Stimulated activated CD4-positive, alpha-beta T cell treated with anti-CD3 and anti-CD28 coated beads, Interleukin-15, amount 100 ng/mL, for 24 hours (primary cell): ENCODE results near the gene RABIF.

ENCODE experiments used
- DNase-seq: peaks from one replicate; pipeline ENCODE4 v3.0.0-alpha.2; 2020

The RABIF gene

GRCh38 chr1:202871367-202871766 is 17.6 kb downstream of the RABIF start:
- DNase-seq, result no peak

GRCh38 chr1:202862679-202863560 is 26.0 kb downstream of the RABIF start:
- DNase-seq, result no peak

DNA sequence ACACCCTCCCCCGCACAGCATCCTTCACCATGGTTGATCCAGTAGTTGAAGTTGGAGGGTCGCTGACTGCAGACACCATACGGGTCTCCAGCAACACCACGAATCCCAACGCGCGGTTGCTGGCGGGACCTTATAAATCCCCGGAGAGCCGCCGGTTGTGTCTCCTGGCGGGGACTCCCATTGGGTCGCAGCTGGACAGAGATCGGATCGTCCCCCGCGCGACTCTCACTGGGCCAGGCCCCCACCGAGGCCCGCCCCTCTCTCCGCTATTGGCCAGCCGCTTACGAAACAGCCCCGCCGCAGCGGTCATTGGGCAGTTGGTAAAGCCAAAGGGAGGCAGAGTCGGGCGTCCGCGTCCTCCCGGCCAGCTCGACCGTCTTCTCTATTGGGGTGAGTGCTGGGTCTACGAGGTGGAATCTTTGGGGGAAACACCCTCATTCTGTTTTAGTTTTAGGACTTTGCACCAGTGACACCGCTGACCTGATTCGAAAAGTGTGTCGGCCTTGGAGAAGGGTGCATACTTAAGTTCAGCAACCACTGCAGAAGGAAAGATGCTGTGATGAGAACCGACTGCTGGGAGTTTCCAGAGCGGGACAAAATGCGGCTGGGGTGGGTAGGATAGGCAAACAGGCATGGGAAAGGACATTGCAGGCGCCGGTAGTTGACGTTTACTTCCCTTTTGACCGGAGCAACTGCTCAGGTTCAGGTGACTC is 27.4 kb downstream of the RABIF start:
- DNase-seq, result peak; percentile 66

DNA sequence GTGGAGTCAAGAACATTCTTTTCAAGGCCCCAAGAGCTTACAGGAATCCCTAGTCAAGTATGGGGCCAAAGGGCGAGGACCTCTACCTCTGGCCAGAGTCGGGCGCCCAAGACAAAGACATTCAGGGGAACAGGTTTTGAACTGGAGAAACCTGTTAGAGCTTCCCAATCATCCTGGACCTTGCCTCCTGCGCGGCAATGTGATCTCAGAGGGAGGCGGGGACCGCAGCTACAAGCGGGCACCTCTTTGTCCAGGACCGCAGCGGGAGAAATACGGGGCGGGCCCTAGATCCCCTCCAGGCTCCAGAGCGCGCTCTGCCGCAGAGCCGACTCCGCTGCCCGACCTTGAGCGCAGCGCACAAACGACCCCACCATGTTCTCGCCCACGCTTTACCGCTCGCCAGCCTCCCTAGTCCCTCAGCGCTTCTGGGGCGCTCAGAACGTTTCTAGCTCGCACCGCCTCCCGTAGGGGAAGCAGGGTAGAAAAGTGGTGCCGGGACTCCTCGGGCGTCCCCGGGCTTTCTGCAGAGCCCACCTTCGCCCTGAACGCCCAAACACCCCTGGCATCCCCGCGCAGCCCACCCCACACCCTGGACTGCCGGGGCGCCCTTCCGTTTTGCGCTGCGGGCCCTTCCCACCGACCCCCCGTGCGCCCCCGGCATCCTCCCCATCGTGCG is 28.1 kb downstream of the RABIF start:
- DNase-seq, result peak; percentile 55

GRCh38 chr1:202858789-202859414 is 30.0 kb downstream of the RABIF start:
- DNase-seq, result no peak

- DNase-seq, result no peak
These were observed 30.6 kb downstream of the RABIF start for GRCh38 chr1:202858331-202858730.

- no peak for DNase-seq
These were observed 31.8 kb downstream of the RABIF start for GRCh38 chr1:202857136-202857610.

DNA sequence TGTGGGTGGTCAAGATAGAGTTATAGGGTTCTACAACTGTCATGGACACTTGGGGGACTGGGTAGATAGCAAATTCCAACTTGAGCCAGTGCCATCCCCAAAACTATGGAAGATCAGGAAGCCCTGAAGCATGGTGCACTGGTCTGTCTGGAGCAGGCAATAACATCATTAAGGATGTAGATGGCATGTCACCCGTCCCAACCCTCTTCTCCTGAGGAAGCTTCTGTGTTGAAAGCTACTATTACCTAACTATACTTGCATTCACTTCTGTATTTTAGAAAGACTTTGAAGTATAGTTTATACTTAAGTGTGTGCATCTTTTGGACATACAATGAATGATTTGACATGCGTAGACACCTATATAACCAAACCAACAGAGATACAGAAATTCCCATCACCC is 32.9 kb downstream of the RABIF start:
- no peak for DNase-seq

GRCh38 chr1:202854787-202855186 is 34.2 kb downstream of the RABIF start:
- DNase-seq, result no peak

DNA sequence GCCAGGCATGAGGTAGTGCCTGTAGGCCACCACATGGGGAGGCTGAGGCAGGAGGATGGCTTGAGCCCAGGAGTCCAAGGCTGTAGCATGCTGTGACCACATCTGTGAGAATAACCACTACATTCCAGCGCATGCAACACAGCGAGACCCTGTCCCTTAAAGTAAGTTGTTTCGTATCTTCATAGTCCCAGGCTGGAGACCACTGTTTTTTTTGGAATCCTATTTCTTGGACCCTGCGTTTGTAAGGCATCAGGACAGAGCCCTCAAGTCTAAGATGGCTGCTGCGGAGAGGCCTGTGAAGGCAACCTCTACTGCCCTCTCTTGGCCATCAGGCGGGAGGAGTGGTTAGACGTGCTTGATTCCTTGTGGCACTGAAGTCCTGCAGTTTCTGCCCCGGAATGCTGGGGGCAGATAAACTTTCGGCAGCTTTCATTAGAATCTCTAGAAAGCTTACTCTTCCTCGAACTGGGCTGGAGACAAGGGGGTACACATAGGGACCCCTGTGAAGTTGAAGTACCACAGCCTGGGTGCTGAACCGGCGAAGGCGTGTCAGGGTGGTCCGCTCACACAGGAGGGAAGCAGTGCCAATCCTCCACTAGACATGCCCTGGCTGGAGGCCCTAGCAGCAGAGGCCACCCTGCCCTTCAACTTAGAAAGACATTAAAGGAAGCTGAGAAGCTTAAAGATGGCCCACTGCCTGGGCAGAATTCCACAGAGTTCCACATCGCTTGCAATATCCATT is 36.6 kb downstream of the RABIF start:
- peak; percentile 60 for DNase-seq

DNA sequence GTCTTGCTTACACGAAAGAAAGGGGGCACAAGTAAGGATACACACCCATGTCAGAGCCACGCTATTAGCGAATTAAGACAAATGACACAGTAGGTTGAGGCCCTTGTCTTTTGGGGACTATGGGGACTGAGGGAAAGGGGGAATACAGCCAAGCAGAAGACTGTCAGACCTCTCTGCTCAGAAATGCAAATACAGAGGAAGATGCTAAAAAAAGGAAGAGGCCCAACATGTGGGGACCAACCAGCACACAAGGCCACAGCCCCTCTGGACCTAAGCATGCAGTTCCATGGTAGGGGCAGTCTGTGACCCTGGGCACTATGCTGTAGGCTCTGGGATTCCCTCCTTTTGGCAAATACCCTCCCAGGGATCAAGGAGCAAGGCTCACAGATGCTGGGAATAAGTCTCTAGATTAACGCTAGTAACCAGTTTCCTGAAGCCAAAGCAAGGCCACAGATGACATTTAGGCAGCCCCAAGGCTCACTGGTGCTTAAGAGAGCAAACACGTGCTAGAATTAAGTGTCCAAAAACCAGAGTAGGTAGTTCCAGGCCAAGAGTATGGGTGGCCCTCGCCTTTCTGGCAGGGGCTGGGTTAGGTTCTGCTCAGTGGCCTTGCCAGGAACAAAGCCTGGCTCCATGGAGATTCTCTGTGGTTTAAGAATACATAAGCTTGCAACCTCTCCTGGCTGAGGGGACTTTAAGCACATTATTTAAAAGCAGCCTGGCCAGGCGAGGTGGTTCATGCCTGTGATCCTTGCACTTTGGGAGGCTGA is 38.2 kb downstream of the RABIF start:
- no peak for DNase-seq

DNA sequence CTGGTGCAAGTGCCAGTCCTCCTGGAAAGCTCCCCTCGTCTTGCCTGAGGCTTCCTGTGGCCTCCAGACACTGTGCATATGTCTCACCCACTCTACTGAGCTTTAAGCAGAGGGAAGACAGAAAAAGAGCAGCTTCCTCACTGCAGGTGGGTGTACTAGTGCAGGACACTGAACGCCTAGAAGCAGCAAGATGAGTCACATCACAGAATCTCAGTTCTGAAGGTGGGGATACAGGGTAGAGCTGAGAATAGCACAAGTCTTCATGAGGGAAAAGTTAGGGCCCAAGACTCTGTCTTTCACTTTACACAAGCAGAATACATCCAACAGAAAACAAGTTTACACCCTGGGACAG is 40.8 kb downstream of the RABIF start:
- DNase-seq, result no peak

DNA sequence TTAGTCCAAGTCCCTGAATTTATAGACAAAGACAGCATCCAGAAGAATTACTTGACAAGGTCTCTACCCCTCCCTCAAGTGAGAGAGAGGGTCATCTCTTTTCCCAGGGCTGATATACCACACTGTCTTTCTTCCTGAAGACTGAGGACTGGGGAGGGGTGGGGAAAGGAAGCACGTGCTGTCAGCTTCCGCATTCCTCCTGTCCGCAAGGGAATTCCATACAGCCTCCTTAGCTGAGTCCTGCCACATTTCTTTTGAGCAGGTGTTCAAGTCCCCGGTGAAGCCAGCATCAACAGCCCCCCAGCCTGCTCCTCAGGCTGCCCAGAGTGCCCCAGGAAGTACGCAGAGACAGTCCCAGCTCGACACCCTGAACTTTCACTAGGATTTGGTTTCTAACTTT is 44.0 kb downstream of the RABIF start:
- no peak for DNase-seq

DNA sequence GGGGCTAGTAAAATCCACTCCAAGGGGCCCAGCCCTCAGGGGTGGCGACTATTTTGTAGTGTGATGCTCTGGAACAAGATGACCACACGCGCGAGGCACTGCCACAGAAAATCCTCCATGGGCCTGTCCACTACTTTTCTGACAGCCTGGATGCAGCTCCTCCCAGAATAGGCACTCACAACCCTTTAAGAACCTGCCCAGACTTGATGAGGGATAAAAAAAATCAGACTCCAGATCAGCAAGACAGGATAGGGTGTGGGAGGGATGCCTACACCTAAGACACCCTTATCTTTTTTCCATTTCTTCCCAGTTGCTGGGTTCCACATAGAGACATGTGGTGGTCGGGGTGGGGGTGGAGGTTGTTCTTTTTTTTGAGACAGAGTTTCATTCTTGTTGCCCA is 44.7 kb downstream of the RABIF start:
- no peak for DNase-seq

DNA sequence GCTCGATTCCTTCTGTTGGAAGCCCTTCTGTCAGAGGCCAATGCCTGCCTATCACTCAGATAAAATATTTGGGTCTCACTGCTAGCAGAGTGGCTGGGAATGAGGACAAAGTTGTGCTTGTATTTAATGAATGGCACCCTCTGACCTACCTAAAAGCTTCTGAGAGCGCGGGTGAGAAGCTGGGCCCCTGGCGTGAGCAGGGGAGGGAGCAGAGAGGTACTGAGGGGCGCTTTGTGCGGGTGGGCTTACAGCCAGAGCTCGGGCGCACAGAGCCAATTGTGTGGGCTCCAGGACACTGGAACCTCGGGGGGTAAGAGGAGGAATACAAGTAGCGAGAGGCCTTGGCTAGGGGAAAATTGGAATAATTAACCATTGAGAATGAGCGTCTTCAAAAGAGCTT is 45.9 kb downstream of the RABIF start:
- no peak for DNase-seq

DNA sequence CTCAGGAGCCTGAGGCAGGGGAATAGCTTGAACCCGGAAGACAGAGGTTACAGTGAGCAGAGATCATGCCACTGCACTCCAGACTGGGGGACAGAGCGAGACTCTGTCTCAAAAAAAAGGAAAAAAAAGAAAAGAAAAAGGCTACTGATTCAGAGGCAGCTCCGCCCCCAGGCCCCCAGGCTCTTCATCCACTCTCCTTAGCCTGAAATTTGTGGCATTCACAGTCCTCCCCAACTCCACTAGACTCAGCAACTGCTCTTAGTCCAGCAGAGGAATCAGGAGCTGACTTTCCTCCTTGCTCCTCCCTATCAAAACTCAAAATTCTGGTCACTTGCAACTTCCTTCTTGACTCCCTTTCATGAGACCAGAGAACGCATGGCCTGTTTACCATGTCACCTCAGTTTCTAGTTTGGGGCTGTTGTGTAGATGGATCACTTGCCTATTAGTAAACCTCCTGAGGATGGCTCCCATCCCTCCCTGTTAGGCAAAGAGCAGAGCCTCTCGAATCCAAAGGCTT is 51.1 kb downstream of the RABIF start:
- no peak for DNase-seq

GRCh38 chr1:202836623-202837403 is 52.1 kb downstream of the RABIF start:
- DNase-seq, result no peak

DNA sequence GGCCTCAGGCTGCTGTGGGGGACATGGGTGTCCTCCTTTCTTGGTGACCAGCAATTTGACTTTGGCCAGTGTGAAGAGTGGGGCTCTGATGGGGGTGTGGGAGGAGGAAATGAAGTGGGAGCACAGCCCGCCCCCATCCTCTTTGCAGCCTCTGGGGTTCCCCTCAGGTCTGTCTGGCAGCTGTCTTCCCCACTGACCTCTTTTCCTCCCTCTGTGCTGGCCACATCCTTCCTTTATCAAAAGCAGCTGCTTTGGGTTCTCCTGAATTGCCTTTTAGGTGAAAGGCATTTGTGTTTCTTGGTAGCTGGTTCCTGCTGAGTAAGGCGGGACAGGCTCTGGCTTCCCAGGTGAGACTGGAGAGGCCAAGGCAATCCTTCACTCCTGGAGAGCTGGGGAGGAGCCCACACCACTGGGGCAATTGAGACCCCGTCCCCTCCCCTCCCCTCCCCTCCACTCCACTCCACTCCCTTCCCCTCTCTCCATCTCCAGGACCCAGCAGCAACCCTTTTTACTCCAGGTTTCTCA is 53.3 kb downstream of the RABIF start:
- peak; percentile 9 for DNase-seq

DNA sequence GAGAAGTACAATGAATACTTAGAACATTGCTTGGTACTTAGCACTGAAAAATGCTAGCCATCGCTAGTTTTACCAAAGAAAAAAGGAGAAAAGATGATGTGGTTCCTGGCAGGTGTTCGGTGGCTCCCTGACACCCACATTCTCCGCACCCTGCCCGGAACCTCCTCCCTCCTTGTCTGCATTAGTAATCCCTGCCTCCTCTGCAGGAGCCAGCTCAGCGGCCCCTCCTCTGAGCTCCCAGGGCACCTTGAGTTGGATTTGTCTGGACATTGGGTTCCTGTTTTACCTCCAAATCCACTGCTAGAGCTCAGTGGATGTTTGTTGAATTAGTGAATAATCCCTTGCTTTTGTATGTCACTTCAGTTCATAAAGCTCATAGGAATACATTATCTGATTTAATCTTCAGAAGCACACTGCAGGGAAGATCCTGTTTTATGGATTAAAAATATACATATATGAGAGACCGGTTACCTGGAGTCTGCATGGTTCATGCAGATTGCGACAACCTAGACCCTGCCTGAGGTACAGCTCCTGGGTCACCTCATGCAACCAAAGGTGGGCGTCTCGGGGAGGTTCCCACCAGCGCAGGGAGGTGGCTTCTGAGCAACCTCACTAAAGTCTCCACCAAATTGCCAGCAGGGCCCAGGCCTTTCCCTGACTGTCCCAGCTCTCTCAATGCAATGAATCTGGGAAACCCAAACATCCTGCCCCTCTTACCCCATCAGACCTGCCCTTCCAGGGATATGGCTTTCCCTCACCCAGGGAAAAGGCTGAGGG is 54.0 kb downstream of the RABIF start:
- DNase-seq, result peak; percentile 49

DNA sequence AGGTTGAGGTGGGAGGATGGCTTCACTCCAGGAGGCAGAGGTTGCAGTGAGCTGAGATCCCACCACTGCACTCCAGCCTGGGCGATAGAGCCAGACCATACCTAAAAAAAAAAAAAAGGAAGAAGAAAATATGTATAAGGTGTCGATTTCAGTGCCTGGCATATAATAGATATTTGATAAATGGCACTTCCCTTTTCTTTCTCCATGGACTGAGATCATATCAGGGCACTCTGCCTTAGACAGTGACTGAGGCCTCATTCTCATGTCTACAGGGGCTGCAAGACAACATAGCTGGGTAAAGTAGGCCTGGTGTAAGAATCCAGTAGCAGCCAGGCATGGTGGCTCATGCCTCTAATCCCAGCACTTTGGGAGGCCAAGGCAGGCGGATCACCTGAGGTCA is 57.0 kb downstream of the RABIF start:
- DNase-seq, result no peak
